GM12892 (cell line): ENCODE data around the gene NSUN6.

ENCODE experiments used
- POLR2A ChIP-seq: IDR thresholded peaks from 2 replicates; pipeline ENCODE4 v1.6.1; 2011; ENCODE audit warnings: low read depth, low read length, control low read depth
- POLR2AphosphoS5 ChIP-seq: IDR thresholded peaks from 2 replicates; pipeline ENCODE4 v1.6.1; 2011; ENCODE audit warnings: low read depth, low read length, control low read depth
- TAF1 ChIP-seq: IDR thresholded peaks from 2 replicates; pipeline ENCODE4 v1.6.1; 2011; ENCODE audit warnings: low read depth, mild to moderate bottlenecking, control low read depth, low read length, borderline replicate concordance

- no peak for TF ChIP-seq POLR2AphosphoS5
- TF ChIP-seq POLR2A: no peak
- no peak for TF ChIP-seq TAF1
These were observed 23.9 kb upstream of the NSUN6 start for GRCh38 chr10:18675086-18675801.
